Measurements from ENCODE around the gene MFF.
A peak's percentile ranks its signal among the peaks of the same experiment; 100 is the strongest.
"Not testable (repeated sequence)": the region's sequence is repeated elsewhere in the genome, so short reads cannot be mapped to it uniquely, and the experiment has no call there.

The MFF gene

GRCh38 chr2:227378371-227378782 lies 53.3 kb downstream of the MFF start:
- peak; percentile 70 for DNase-seq

- no peak for DNase-seq
These were observed 54.0 kb downstream of the MFF start, which contains the start of gene TM4SF20 for GRCh38 chr2:227379095-227379494. TSS of gene TM4SF20 (minus strand) at chr2:227379306. CDS start at chr2:227379268, 38 bp downstream.

- not testable (repeated sequence) for DNase-seq
These were observed 57.3 kb downstream of the MFF start for GRCh38 chr2:227382241-227382835.

- no peak for DNase-seq
These were observed 58.6 kb downstream of the MFF start for GRCh38 chr2:227383686-227384085.

- DNase-seq: no peak
These were observed 61.6 kb downstream of the MFF start for GRCh38 chr2:227386630-227387029.

- not testable (repeated sequence) for DNase-seq
These were observed 62.5 kb downstream of the MFF start, which contains the start of gene SCYGR1 for GRCh38 chr2:227387583-227387982. TSS of gene SCYGR1 (minus strand) at chr2:227387949. CDS start at chr2:227387949, 0 bp downstream.

- DNase-seq: peak; percentile 95
These were observed 63.5 kb downstream of the MFF start for GRCh38 chr2:227388537-227389011.

GRCh38 chr2:227389231-227389630 lies 64.2 kb downstream of the MFF start:
- no peak for DNase-seq

- DNase-seq: no peak
These were observed 64.6 kb downstream of the MFF start for GRCh38 chr2:227389661-227390060.

- DNase-seq: no peak
These were observed 65.6 kb downstream of the MFF start for GRCh38 chr2:227390468-227391256.

GRCh38 chr2:227394401-227394800 lies 69.3 kb downstream of the MFF start:
- DNase-seq: no peak

- DNase-seq: no peak
These were observed 70.5 kb downstream of the MFF start for GRCh38 chr2:227395556-227395955.

- DNase-seq: no peak
These were observed 72.5 kb downstream of the MFF start for GRCh38 chr2:227397562-227397961.

GRCh38 chr2:227398684-227399670 lies 73.9 kb downstream of the MFF start:
- DNase-seq: no peak

- DNase-seq: no peak
These were observed 76.5 kb downstream of the MFF start for GRCh38 chr2:227401550-227401949.

- DNase-seq: no peak
These were observed 77.3 kb downstream of the MFF start for GRCh38 chr2:227402321-227402720.

- DNase-seq: no peak
These were observed 77.9 kb downstream of the MFF start for GRCh38 chr2:227402959-227403358.

- no peak for DNase-seq
These were observed 79.7 kb downstream of the MFF start for GRCh38 chr2:227404585-227405271.

- DNase-seq: peak; percentile 95
These were observed 81.4 kb downstream of the MFF start for GRCh38 chr2:227406177-227407031.

All from HCEC 1CT (cell line).